HepG2 (cell line): Measurements from ENCODE around the gene NUP93. TPM values are rescaled to one million over a fixed set of nuclear protein-coding genes. Genes with fewer than 3 reads are reported as not detected.

Experiments
- ATAC-seq: fragments of 200-7000 bp; cut with Tn5 transposase; 3 replicates; pipeline ENCODE4 v1.9.1; 2020; ENCODE audit warnings: mild to moderate bottlenecking, moderate library complexity
- BruUV-seq: library from RNA; stranded (reverse); fragments of 400-500 nt; replicated peaks from 2 replicates; lab custom pipeline; 2021; lab: Mats Ljungman, UMichigan
- CTCF ChIA-PET: fragments of 300-600 bp; formaldehyde crosslinking; extraction: SDS; loops from one replicate; lab custom pipeline; 2021; ENCODE audit warnings: low total read pairs, inconsistent platforms, low intra/inter-chr PET ratio; lab: Yijun Ruan, JAX
- POLR2A ChIA-PET: fragments of 350-600 bp; sonication (Branson Sonifier 250); formaldehyde crosslinking; loops from one replicate; lab custom pipeline; 2020; ENCODE audit warnings: antibody characterized with exemption, inconsistent platforms; lab: Yijun Ruan, JAX
- DNase-seq: peaks from one replicate; pipeline ENCODE4 v3.0.0-alpha.2; 2015; ENCODE audit warnings: low spot score
- FAIRE-seq: peaks from 3 replicates; lab custom pipeline; 2011; peaks lifted over from hg19 to GRCh38; lab: Jason Lieb, UNC
- H2AFZ ChIP-seq: one replicate; pipeline ENCODE4 v1.6.1; 2011; ENCODE audit warnings: low read length, inconsistent platforms
- H3K27ac ChIP-seq: fragments of 300-600 bp; 3 replicates; pipeline ENCODE4 v1.8.0; 2011; ENCODE audit warnings: mixed run types, mild to moderate bottlenecking, mixed read lengths, low read length, inconsistent platforms; ENCODE audit not compliant: insufficient read depth; ENCODE audit errors: extremely low read length
- H3K27me3 ChIP-seq, 2 experiments: fragments of 200-600 bp in 1 of 2; 2 replicates in 1 of 2; 3 replicates in 1 of 2; pipeline versions ENCODE4 v1.6.0 to v1.8.0; 2011; ENCODE audit warnings: low read length in 2 of 2, mild to moderate bottlenecking in 2 of 2, moderate library complexity in 2 of 2, inconsistent platforms in 1 of 2; ENCODE audit not compliant: insufficient read depth in 2 of 2, control insufficient read depth in 1 of 2
- H3K36me3 ChIP-seq, 2 experiments: fragments of 200-600 bp in 1 of 2; replicated peaks in 1 of 2; 2 replicates in 1 of 2; 3 replicates in 1 of 2; pipeline versions ENCODE4 v1.5.1 to v1.8.0; 2011; ENCODE audit warnings: low read length in 2 of 2, inconsistent platforms in 1 of 2; ENCODE audit not compliant: insufficient read depth in 2 of 2, control insufficient read depth in 1 of 2
- H3K4me1 ChIP-seq: 2 replicates; pipeline ENCODE4 v1.5.1; 2012; ENCODE audit warnings: low read length, inconsistent platforms; ENCODE audit not compliant: insufficient read depth
- H3K4me2 ChIP-seq: 2 replicates; pipeline ENCODE4 v1.6.0; 2011; ENCODE audit warnings: low read depth, low read length, inconsistent platforms
- H3K4me3 ChIP-seq, 3 experiments: fragments of 200-600 bp in 1 of 3; sonication (generic), shearing (Covaris generic) in 1 of 3; replicated peaks in 1 of 3; 2 replicates each; pipeline ENCODE4 v1.5.1; 2011 to 2016; ENCODE audit warnings: low read length in 3 of 3, inconsistent platforms in 2 of 3, low read depth in 2 of 3, mild to moderate bottlenecking in 2 of 3, control low read depth in 1 of 3, mixed read lengths in 1 of 3; ENCODE audit not compliant: insufficient read depth in 1 of 3
- H3K79me2 ChIP-seq: one replicate; pipeline ENCODE4 v1.6.1; 2011; ENCODE audit warnings: low read length, inconsistent platforms; ENCODE audit not compliant: insufficient read depth
- H3K9ac ChIP-seq: 2 replicates; pipeline ENCODE4 v1.6.0; 2011; ENCODE audit warnings: mild to moderate bottlenecking, low read depth, low read length, inconsistent platforms; ENCODE audit not compliant: insufficient read depth
- H3K9me3 ChIP-seq: 2 replicates; pipeline ENCODE4 v1.5.1; 2012; ENCODE audit warnings: mild to moderate bottlenecking, low read length
- H4K20me1 ChIP-seq: 2 replicates; pipeline ENCODE4 v1.6.0; 2011; ENCODE audit warnings: inconsistent platforms, mild to moderate bottlenecking, low read length, moderate library complexity; ENCODE audit not compliant: insufficient read depth
- BORCS8-MEF2B ChIP-seq: sonication (generic); formaldehyde crosslinking; IDR thresholded peaks from 2 replicates; pipeline ENCODE4 v1.8.0; 2022; ENCODE audit warnings: mild to moderate bottlenecking, missing genetic modification reagents
- CBX1 ChIP-seq: IDR thresholded peaks from one replicate; pipeline ENCODE4 v1.6.1; 2016; ENCODE audit warnings: antibody characterized with exemption, low read depth
- FOSL2 ChIP-seq: sonication (generic); formaldehyde crosslinking; IDR thresholded peaks from 2 replicates; pipeline ENCODE4 v1.4.0; 2020; ENCODE audit warnings: missing genetic modification reagents
- KDM1A ChIP-seq: IDR thresholded peaks from 2 replicates; pipeline ENCODE4 v1.6.1; 2016; ENCODE audit warnings: missing compliant biosample characterization
- KDM6A ChIP-seq: IDR thresholded peaks from 2 replicates; pipeline ENCODE4 v1.6.1; 2016; ENCODE audit warnings: low read depth
- NFKBIZ ChIP-seq: IDR thresholded peaks from 2 replicates; pipeline ENCODE4 v1.6.1; 2018; ENCODE audit warnings: missing genetic modification reagents, missing compliant biosample characterization
- NFYB ChIP-seq: sonication (generic); formaldehyde crosslinking; IDR thresholded peaks from 2 replicates; pipeline ENCODE4 v1.4.0; 2020; ENCODE audit warnings: missing genetic modification reagents
- NR2F1 ChIP-seq, 2 experiments: fragments of 450-650 bp in 1 of 2; formaldehyde crosslinking in 1 of 2; IDR thresholded peaks; 2 replicates each; pipeline versions ENCODE4 v1.5.0 to v1.6.1; 2016 to 2020; ENCODE audit warnings: mild to moderate bottlenecking in 1 of 2, missing compliant biosample characterization in 1 of 2, missing genetic modification reagents in 1 of 2, moderate library complexity in 1 of 2
- NR2F6 ChIP-seq, 2 experiments: IDR thresholded peaks; 2 replicates each; pipeline ENCODE4 v1.6.1; 2016; ENCODE audit warnings: antibody characterized with exemption in 1 of 2, mild to moderate bottlenecking in 1 of 2
- NRL ChIP-seq: sonication (generic); formaldehyde crosslinking; IDR thresholded peaks from 2 replicates; pipeline ENCODE4 v1.5.0; 2020; ENCODE audit warnings: missing genetic modification reagents, mild to moderate bottlenecking, moderate library complexity, borderline replicate concordance
- RARA ChIP-seq: IDR thresholded peaks from 2 replicates; pipeline ENCODE4 v1.6.1; 2016; ENCODE audit warnings: missing genetic modification reagents, missing compliant biosample characterization
- RXRA ChIP-seq: sonication (generic); formaldehyde crosslinking; IDR thresholded peaks from 2 replicates; pipeline ENCODE4 v1.5.1; 2020; ENCODE audit warnings: missing genetic modification reagents
- TBL1XR1 ChIP-seq: fragments of 150-350 bp; IDR thresholded peaks from 2 replicates; pipeline ENCODE4 v1.6.1; 2014; ENCODE audit warnings: borderline replicate concordance, low read length; ENCODE audit not compliant: partially characterized antibody
- ZFP36 ChIP-seq: fragments of 150-350 bp; IDR thresholded peaks from 2 replicates; pipeline ENCODE4 v1.6.1; 2018; ENCODE audit warnings: borderline replicate concordance, low read length, low read depth; ENCODE audit not compliant: partially characterized antibody
- ZMYM3 ChIP-seq: sonication (generic); formaldehyde crosslinking; IDR thresholded peaks from 2 replicates; pipeline ENCODE4 v1.5.1; 2020; ENCODE audit warnings: mild to moderate bottlenecking, missing genetic modification reagents
- ZNF251 ChIP-seq: sonication (generic); formaldehyde crosslinking; IDR thresholded peaks from 2 replicates; pipeline ENCODE4 v1.9.0; 2021; ENCODE audit warnings: mild to moderate bottlenecking, missing genetic modification reagents
- ZNF274 ChIP-seq: sonication (generic); formaldehyde crosslinking; IDR thresholded peaks from 2 replicates; pipeline ENCODE4 v1.5.1; 2020; ENCODE audit warnings: mild to moderate bottlenecking, missing genetic modification reagents
- ZNF556 ChIP-seq: sonication (generic); formaldehyde crosslinking; IDR thresholded peaks from 2 replicates; pipeline ENCODE4 v1.4.0; 2020; ENCODE audit warnings: mild to moderate bottlenecking, missing genetic modification reagents, borderline replicate concordance
- ZNF597 ChIP-seq: sonication (generic); formaldehyde crosslinking; IDR thresholded peaks from 2 replicates; pipeline ENCODE4 v1.5.0; 2020; ENCODE audit warnings: missing genetic modification reagents
- ZNF768 ChIP-seq: sonication (generic); formaldehyde crosslinking; IDR thresholded peaks from 2 replicates; pipeline ENCODE4 v1.4.0; 2020; ENCODE audit warnings: missing genetic modification reagents
- ZNF773 ChIP-seq: sonication (generic); formaldehyde crosslinking; IDR thresholded peaks from 2 replicates; pipeline ENCODE4 v1.4.0; 2020; ENCODE audit warnings: missing genetic modification reagents, borderline replicate concordance
- ZNF883 ChIP-seq: sonication (generic); formaldehyde crosslinking; IDR thresholded peaks from 2 replicates; pipeline ENCODE4 v1.5.1; 2020; ENCODE audit warnings: mild to moderate bottlenecking, missing genetic modification reagents; ENCODE audit errors: not compliant biosample characterization
- ZSCAN9 ChIP-seq: IDR thresholded peaks from 2 replicates; pipeline ENCODE4 v1.6.1; 2016; ENCODE audit warnings: borderline replicate concordance
- WGBS: methylation state at CpG from one replicate; pipeline ENCODE4 v1.1.6; 2017; ENCODE audit warnings: low lambda C conversion rate; 5-methylcytosine and 5-hydroxymethylcytosine counted together
- in situ Hi-C: cut with HindIII; loops from 2 replicates; pipeline ENCODE4 v1.10.0; 2017; ENCODE audit warnings: low pct_unique_long_range_greater_than_20kb; ENCODE audit not compliant: extremely low pct_ligation_motif_present
- intact Hi-C: fragments of 100-400 bp; cut with micrococcal nuclease; formaldehyde crosslinking; loops from one replicate; pipeline ENCODE4 v1.10.0; 2022; ENCODE audit not compliant: unreplicated experiment
- polyA plus RNA-seq, 8 experiments: library from polyadenylated mRNA; depleted of rRNA in 3 of 8; stranded (reverse) in 7 of 8; unstranded in 1 of 8; fragments of >200 nt; fragmentation: Illumina TruSeq in 4 of 8; extraction: Trizol in 4 of 8; gene quantifications; 2 replicates each; pipeline versions ENCODE4 v1.2.1 to v1.2.3, GENCODE V29; 2011 to 2016; ENCODE audit warnings: low read depth in 4 of 8, missing spikeins in 1 of 8, mixed read lengths in 1 of 8; ENCODE audit not compliant: insufficient read depth in 1 of 8
- total RNA-seq, 5 experiments: library from RNA; depleted of rRNA; stranded (reverse); fragments of >200 nt; fragmentation: Illumina TruSeq; extraction: Trizol; gene quantifications; 2 replicates each; pipeline ENCODE4 v1.2.3, GENCODE V29; 2016; ENCODE audit warnings: low read depth in 1 of 5
- TF ChIP-seq, protein P1 (sequence below): IDR thresholded peaks from 2 replicates; pipeline ENCODE4 v1.6.1; 2012; ENCODE audit warnings: inconsistent platforms

The NUP93 gene
- total and polyA plus RNA-seq, 2 of the 13 experiments (the other 11 are each of a cell fraction or from before 2014, with no cell fraction given) = 58.5 to 140 TPM

GRCh38 chr16:56885446-56886162 is 155.7 kb downstream of the NUP93 start:
- ATAC-seq (no peak; the same call in 2 of the 3 replicates), DNase-seq (no peak), FAIRE-seq (no peak)
- no peak for TF ChIP-seq BORCS8-MEF2B (CRISPR knock-in tag)
- TF ChIP-seq ZSCAN9 (CRISPR knock-in tag) = no peak
- no peak for TF ChIP-seq ZNF883
- peak; percentile 99 for TF ChIP-seq ZNF768 (CRISPR knock-in tag)
- no peak for TF ChIP-seq KDM6A (CRISPR knock-in tag)
- TF ChIP-seq RARA = peak; percentile 60
- TF ChIP-seq NR2F1 (CRISPR knock-in tag; IDR thresholded peaks at IDR 0.05) = peak; percentile 30 to 86; a peak in 2 of 4 replicates
- TF ChIP-seq FOSL2 = peak; percentile 65
- no peak for TF ChIP-seq ZNF773 (CRISPR knock-in tag)
- 0 out of 2 replicates have a peak, but pooled peaks have one; percentile 51 for TF ChIP-seq KDM1A (CRISPR knock-in tag)
- TF ChIP-seq ZNF274 (CRISPR knock-in tag) = no peak
- no peak for TF ChIP-seq ZNF597
- TF ChIP-seq, protein P1, sequence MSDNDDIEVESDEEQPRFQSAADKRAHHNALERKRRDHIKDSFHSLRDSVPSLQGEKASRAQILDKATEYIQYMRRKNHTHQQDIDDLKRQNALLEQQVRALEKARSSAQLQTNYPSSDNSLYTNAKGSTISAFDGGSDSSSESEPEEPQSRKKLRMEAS = peak; percentile 32; the same call in 1 of the 2 replicates
- peak; percentile 91 for TF ChIP-seq ZFP36
- TF ChIP-seq TBL1XR1 = no peak
- TF ChIP-seq RXRA (CRISPR knock-in tag) = 0 out of 2 replicates have a peak, but pooled peaks have one; percentile 40
- no peak for TF ChIP-seq NFYB
- peak; percentile 89 for TF ChIP-seq ZMYM3
- no peak for TF ChIP-seq ZNF556 (CRISPR knock-in tag)
- TF ChIP-seq ZNF251 (CRISPR knock-in tag) = no peak
- 0 out of 2 replicates have a peak, but pooled peaks have one; percentile 8 for TF ChIP-seq NRL (CRISPR knock-in tag)
- TF ChIP-seq CBX1 = no peak
- TF ChIP-seq NFKBIZ (CRISPR knock-in tag) = no peak
- TF ChIP-seq NR2F6 (IDR thresholded peaks at IDR 0.05) = no peak
- TF ChIP-seq NR2F6 (CRISPR knock-in tag; IDR thresholded peaks at IDR 0.05) = peak; percentile 23; the same call in 1 of the 2 replicates
- intact Hi-C loops (no loop called here), in situ Hi-C loops (no loop called here)
- Histone ChIP-seq H3K4me2 (no peak overlapping the region), H3K9me3 (no peaks in the 10 kb centered on the region), H3K9ac (no peak overlapping the region), H2AFZ (no peak overlapping the region), H4K20me1 (no peaks in the 10 kb centered on the region), H3K4me3 (no peak overlapping the region), H3K79me2 (no peaks in the 10 kb centered on the region), H3K27ac (no peak overlapping the region), H3K4me1 (no peaks in the 10 kb centered on the region; the same call in 1 of the 2 replicates), H3K27me3 (peaks cover 0 to 2% of the 10 kb centered on the region in 2 experiments; a peak in 1 of 5 replicates), H3K36me3 (no peaks in the 10 kb centered on the region)
- ChIA-PET CTCF (no interaction called here), POLR2A (interaction anchor here (1.3 kb wide), 1 partner anchor 46 kb away, joined by 3 read pairs; no protein-coding TSS in a partner anchor)
- no TSS peak for BruUV-seq
- 35% methylated on average over 8 of the region's 9 CpGs for WGBS
